ENCODE measurements around the gene RPL9. TPM values are rescaled to one million over a fixed set of nuclear protein-coding genes. Genes with fewer than 3 reads are reported as not detected.
A peak's percentile ranks its signal among the peaks of the same experiment; 100 is the strongest.

RPL9 gene
- total and polyA plus RNA-seq, 2 experiments from 2014 or later, result 2,522 to 4,044 TPM

- H3K4me1 Mint-ChIP-seq, result peaks cover 27% of the 10 kb centered on the region; the same call in 2 of the 3 replicates
- H3K27ac Mint-ChIP-seq, result peak overlapping the region; percentile 39; the same call in 1 of the 2 replicates
- peaks cover 62% of the 10 kb centered on the region for H3K36me3 Mint-ChIP-seq (ENCODE audit: low read depth)
Observed at GRCh38 chr4:39451423-39452023, 7.2 kb downstream of the RPL9 start.

GRCh38 chr4:39450618-39451017 lies 8.1 kb downstream of the RPL9 start:
- H3K4me3 Mint-ChIP-seq, result no peak overlapping the region; the same call in 2 of the 3 replicates
- no peak overlapping the region for H3K4me2 ChIP-seq
- DNase-seq (ENCODE audit: low spot score) (no peak), ATAC-seq (no peak)
- H3K36me3 Mint-ChIP-seq (ENCODE audit: low read depth), result peaks cover 53% of the 10 kb centered on the region
- H3K9me3 Mint-ChIP-seq, result no peaks in the 10 kb centered on the region
- no peaks in the 10 kb centered on the region for H3K9me2 ChIP-seq (ENCODE audit: insufficient read depth)
- H3K36me3 ChIP-seq (ENCODE audit: insufficient read depth), result peaks cover 44% of the 10 kb centered on the region
- H3K27me3 ChIP-seq (ENCODE audit: insufficient read depth), result no peaks in the 10 kb centered on the region
- peaks cover 8% of the 10 kb centered on the region for H3K79me2 ChIP-seq (replicated peaks; ENCODE audit: insufficient read depth)
- peaks cover 4% of the 10 kb centered on the region; the same call in 1 of the 2 replicates for H3K4me1 ChIP-seq (ENCODE audit: insufficient read depth)
- peak overlapping the region; percentile 71; the same call in 1 of the 2 replicates for H3K27ac Mint-ChIP-seq
- peaks cover 26% of the 10 kb centered on the region; the same call in 2 of the 3 replicates for H3K4me1 Mint-ChIP-seq
- H4K20me1 ChIP-seq (replicated peaks; ENCODE audit: insufficient read depth), result peaks cover 23% of the 10 kb centered on the region
- H3K27ac ChIP-seq (ENCODE audit: low read depth), result peak overlapping the region; percentile 82; the same call in 1 of the 2 replicates
- no peak overlapping the region for H2AFZ ChIP-seq
- H3K27me3 Mint-ChIP-seq (ENCODE audit: insufficient read depth, low read depth, poor library complexity), result peaks cover 7% of the 10 kb centered on the region
- no peak overlapping the region for H3K4me3 ChIP-seq
- H3F3A ChIP-seq (replicated peaks; ENCODE audit: low read depth), result peaks cover 69% of the 10 kb centered on the region
- TF ChIP-seq NANOG (IDR thresholded peaks at IDR 0.05; ENCODE audit: borderline replicate concordance), result no peak
- TF ChIP-seq POLR2AphosphoS5 (IDR thresholded peaks at IDR 0.05; ENCODE audit: low read depth), result no peak
- no peak for TF ChIP-seq ETS1 (IDR thresholded peaks at IDR 0.05)
- no peak for TF ChIP-seq ZNF462 (CRISPR knock-in tag; IDR thresholded peaks at IDR 0.05)
- no peak for TF ChIP-seq CREB1 (CRISPR knock-in tag; IDR thresholded peaks at IDR 0.05; ENCODE audit: low read depth)
- no peak for TF ChIP-seq CTCF (conservative IDR thresholded peaks at IDR 0.05; ENCODE audit: low read depth in 2 of 2)
- no peak for TF ChIP-seq ZNF114 (CRISPR knock-in tag; IDR thresholded peaks at IDR 0.05)

More at GRCh38 chr4:39451423-39452023, 7.2 kb downstream of the RPL9 start:
- peaks cover 53% of the 10 kb centered on the region for H3K36me3 ChIP-seq (ENCODE audit: insufficient read depth)
- H2AFZ ChIP-seq, result no peak overlapping the region
- peaks cover 18% of the 10 kb centered on the region for H3K79me2 ChIP-seq (replicated peaks; ENCODE audit: insufficient read depth)
- DNase-seq (ENCODE audit: low spot score), result no peak
- H3K9me2 ChIP-seq (ENCODE audit: insufficient read depth), result no peaks in the 10 kb centered on the region
- Mint-ChIP-seq H3K4me3 (no peak overlapping the region), H3K9me3 (no peaks in the 10 kb centered on the region), H3K27me3 (ENCODE audit: insufficient read depth, low read depth, poor library complexity) (peaks cover 7% of the 10 kb centered on the region)
- H4K20me1 ChIP-seq (replicated peaks; ENCODE audit: insufficient read depth), result peaks cover 32% of the 10 kb centered on the region
- H3K4me3 ChIP-seq, result no peak overlapping the region
- peaks cover 71% of the 10 kb centered on the region for H3F3A ChIP-seq (replicated peaks; ENCODE audit: low read depth)
- no peaks in the 10 kb centered on the region for H3K27me3 ChIP-seq (ENCODE audit: insufficient read depth)
- H3K27ac ChIP-seq (ENCODE audit: low read depth), result peak overlapping the region; percentile 82
- TF ChIP-seq JUNB (IDR thresholded peaks at IDR 0.05; ENCODE audit: unreplicated experiment), result no peak
- TF ChIP-seq EZH2 (IDR thresholded peaks at IDR 0.05; ENCODE audit: low read depth, unreplicated experiment), result no peak
- H3K4me2 ChIP-seq, result no peak overlapping the region
- ATAC-seq, result no peak
- peaks cover 9% of the 10 kb centered on the region; the same call in 1 of the 2 replicates for H3K4me1 ChIP-seq (ENCODE audit: insufficient read depth)

Data from GM23338 (cell line).